ENCODE measurements around the gene SMCP. TPM values are rescaled to one million over a fixed set of nuclear protein-coding genes. Genes with fewer than 3 reads are reported as not detected.

Gene SMCP
- total RNA-seq (2022; extraction: Qiagen RNA extraction) = not detected in 5 replicates

DNA sequence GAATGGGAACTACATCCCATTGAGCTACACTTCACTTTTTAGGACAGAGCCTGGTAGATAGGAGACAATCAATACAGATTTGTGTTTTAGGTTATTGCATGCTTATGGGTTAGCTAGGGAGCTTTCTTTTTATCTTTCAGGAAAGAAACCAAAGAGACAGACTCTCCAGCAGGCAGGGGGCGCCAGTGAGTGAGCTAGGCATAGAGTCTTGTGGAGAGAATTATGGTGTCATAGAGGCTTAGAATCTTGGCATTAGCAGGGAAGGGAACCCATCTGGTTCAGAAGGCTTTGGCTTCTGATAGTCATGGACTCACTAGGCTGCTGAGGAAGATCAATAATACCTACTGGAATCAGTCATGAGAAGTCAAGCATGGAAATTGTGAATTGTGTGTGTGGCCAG, at the start of gene SMCP:
TSS of gene SMCP (plus strand) at position 281 of the 400 bp plus-strand sequence. CDS start 6,101 bp downstream, outside the sequence.

DNA sequence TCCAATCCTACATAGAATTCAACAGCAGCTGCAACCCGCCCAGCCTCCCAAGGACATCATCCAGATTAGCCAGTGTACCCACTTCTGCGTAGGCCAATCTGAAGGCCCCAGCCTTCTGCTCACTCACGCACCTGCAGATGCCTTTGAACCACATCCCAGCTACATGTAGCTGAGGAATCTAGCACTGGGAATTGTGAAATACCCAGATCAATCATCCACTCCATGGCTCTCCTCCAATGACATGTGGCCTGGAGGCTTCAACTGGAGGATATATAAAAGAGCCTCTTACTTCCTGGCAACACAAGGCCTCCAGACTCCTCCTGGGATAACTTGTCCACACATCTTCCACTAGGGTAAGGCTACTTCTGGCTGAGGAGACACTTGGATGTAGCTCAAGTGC, 35.6 kb upstream of the SMCP start, which contains the start of gene LCE6A:
TSS of gene LCE6A (plus strand) at position 301 of the 400 bp plus-strand sequence. CDS start 665 bp downstream, outside the sequence.

GRCh38 chr1:152859696-152860095, 18.4 kb upstream of the SMCP start, which contains the start of gene LCE7A:
Gene LCE7A, plus strand, starts transcription at chr1:152859996. Its CDS starts 702 bp downstream, at chr1:152860698.

GRCh38 chr1:152907686-152908601, 29.8 kb downstream of the SMCP start, which contains the start of gene IVL:
Gene IVL, plus strand, starts transcription at chr1:152908546. Its CDS starts 1,252 bp downstream, at chr1:152909798.

Other genes starting within 250 kb of the SMCP start
- gene LCE2D, start 214.9 kb upstream of the SMCP start, total RNA-seq (2022; extraction: Qiagen RNA extraction) = not detected in 5 replicates
- gene LCE2C, start 203.0 kb upstream of the SMCP start, total RNA-seq (2022; extraction: Qiagen RNA extraction) = not detected in 5 replicates
- not detected in 5 replicates for gene LCE2B, start 192.2 kb upstream of the SMCP start, total RNA-seq (2022; extraction: Qiagen RNA extraction)
- not detected in 5 replicates for gene LCE2A, start 180.0 kb upstream of the SMCP start, total RNA-seq (2022; extraction: Qiagen RNA extraction)
- gene LCE4A, start 170.2 kb upstream of the SMCP start, total RNA-seq (2022; extraction: Qiagen RNA extraction) = not detected in 5 replicates
- not detected in 5 replicates for gene KPRP, start 120.3 kb upstream of the SMCP start, total RNA-seq (2022; extraction: Qiagen RNA extraction)
- not detected in 5 replicates for gene LCE1F, start 103.2 kb upstream of the SMCP start, total RNA-seq (2022; extraction: Qiagen RNA extraction)
- gene LCE1E, start 92.1 kb upstream of the SMCP start, total RNA-seq (2022; extraction: Qiagen RNA extraction) = 0.08 to 0.17 TPM (median 0.12 TPM) in 3 of 5 replicates, not detected in the others
- not detected in 5 replicates for gene LCE1D, start 81.6 kb upstream of the SMCP start, total RNA-seq (2022; extraction: Qiagen RNA extraction)
- gene LCE1C, start 71.7 kb upstream of the SMCP start, total RNA-seq (2022; extraction: Qiagen RNA extraction) = not detected in 5 replicates
- 0.11 TPM in 1 of 5 replicates, not detected in the others for gene LCE1B, start 66.4 kb upstream of the SMCP start, total RNA-seq (2022; extraction: Qiagen RNA extraction)
- not detected in 5 replicates for gene LCE1A, start 50.8 kb upstream of the SMCP start, total RNA-seq (2022; extraction: Qiagen RNA extraction)
- gene LCE6A, start 35.5 kb upstream of the SMCP start, total RNA-seq (2022; extraction: Qiagen RNA extraction) = not detected in 5 replicates
- gene LCE7A, start 18.3 kb upstream of the SMCP start, total RNA-seq (2022; extraction: Qiagen RNA extraction) = not detected in 5 replicates
- 0.07 to 0.09 TPM (median 0.08 TPM) in 3 of 5 replicates, not detected in the others for gene IVL, start 30.2 kb downstream of the SMCP start, total RNA-seq (2022; extraction: Qiagen RNA extraction)
- not detected in 5 replicates for gene SPRR5, start 68.9 kb downstream of the SMCP start, total RNA-seq (2022; extraction: Qiagen RNA extraction)
- not detected in 5 replicates for gene SPRR4, start 92.3 kb downstream of the SMCP start, total RNA-seq (2022; extraction: Qiagen RNA extraction)
- gene SPRR1A, start 105.8 kb downstream of the SMCP start, total RNA-seq (2022; extraction: Qiagen RNA extraction) = not detected in 5 replicates
- gene SPRR3, start 123.4 kb downstream of the SMCP start, total RNA-seq (2022; extraction: Qiagen RNA extraction) = not detected in 5 replicates
- not detected in 5 replicates for gene SPRR1B, start 152.9 kb downstream of the SMCP start, total RNA-seq (2022; extraction: Qiagen RNA extraction)
- gene SPRR2D, start 162.8 kb downstream of the SMCP start, total RNA-seq (2022; extraction: Qiagen RNA extraction) = 0.18 TPM in 1 of 5 replicates, not detected in the others
- gene SPRR2A, start 179.2 kb downstream of the SMCP start, total RNA-seq (2022; extraction: Qiagen RNA extraction) = not detected in 5 replicates
- not detected in 5 replicates for gene SPRR2B, start 193.3 kb downstream of the SMCP start, total RNA-seq (2022; extraction: Qiagen RNA extraction)
- not detected in 5 replicates for gene SPRR2E, start 216.2 kb downstream of the SMCP start, total RNA-seq (2022; extraction: Qiagen RNA extraction)
- not detected in 5 replicates for gene SPRR2F, start 235.2 kb downstream of the SMCP start, total RNA-seq (2022; extraction: Qiagen RNA extraction)

Measured in A549 treated with Hydrocortisone at 1 μM for 4 hours (cell line).